Astrocyte of the cerebellum (primary cell): ENCODE results near the gene FBXL4.

ENCODE experiments used
- DNase-seq: peaks from one replicate; pipeline ENCODE4 v3.0.0-alpha.2; 2011; ENCODE audit warnings: low read depth
- H3K4me3 ChIP-seq: 2 replicates; pipeline ENCODE4 v1.5.1; 2011; ENCODE audit warnings: mild to moderate bottlenecking, low read depth, low read length, moderate library complexity
- in situ Hi-C: cut with HindIII; loops from 2 replicates; pipeline ENCODE4 v1.10.0; 2017; ENCODE audit warnings: low sequenced_read_pairs
- TF ChIP-seq, protein P1 (sequence below): IDR thresholded peaks from 2 replicates; pipeline ENCODE4 v1.5.1; 2012; ENCODE audit warnings: low read length, low read depth, moderate library complexity, mild to moderate bottlenecking; ENCODE audit errors: missing control alignments

The FBXL4 gene

GRCh38 chr6:98848539-98849242 is 99.1 kb downstream of the FBXL4 start:
- no peak overlapping the region for H3K4me3 ChIP-seq
- DNase-seq = no peak
- TF ChIP-seq, protein P1, sequence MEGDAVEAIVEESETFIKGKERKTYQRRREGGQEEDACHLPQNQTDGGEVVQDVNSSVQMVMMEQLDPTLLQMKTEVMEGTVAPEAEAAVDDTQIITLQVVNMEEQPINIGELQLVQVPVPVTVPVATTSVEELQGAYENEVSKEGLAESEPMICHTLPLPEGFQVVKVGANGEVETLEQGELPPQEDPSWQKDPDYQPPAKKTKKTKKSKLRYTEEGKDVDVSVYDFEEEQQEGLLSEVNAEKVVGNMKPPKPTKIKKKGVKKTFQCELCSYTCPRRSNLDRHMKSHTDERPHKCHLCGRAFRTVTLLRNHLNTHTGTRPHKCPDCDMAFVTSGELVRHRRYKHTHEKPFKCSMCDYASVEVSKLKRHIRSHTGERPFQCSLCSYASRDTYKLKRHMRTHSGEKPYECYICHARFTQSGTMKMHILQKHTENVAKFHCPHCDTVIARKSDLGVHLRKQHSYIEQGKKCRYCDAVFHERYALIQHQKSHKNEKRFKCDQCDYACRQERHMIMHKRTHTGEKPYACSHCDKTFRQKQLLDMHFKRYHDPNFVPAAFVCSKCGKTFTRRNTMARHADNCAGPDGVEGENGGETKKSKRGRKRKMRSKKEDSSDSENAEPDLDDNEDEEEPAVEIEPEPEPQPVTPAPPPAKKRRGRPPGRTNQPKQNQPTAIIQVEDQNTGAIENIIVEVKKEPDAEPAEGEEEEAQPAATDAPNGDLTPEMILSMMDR = no peak
- in situ Hi-C loops = no loop called here

GRCh38 chr6:98847779-98848538 is 99.8 kb downstream of the FBXL4 start:
- in situ Hi-C loops = no loop called here
- no peak for DNase-seq
- H3K4me3 ChIP-seq = no peak overlapping the region
- TF ChIP-seq, protein P1 = no peak

- H3K4me3 ChIP-seq = no peak overlapping the region
- in situ Hi-C loops = no loop called here
- TF ChIP-seq, protein P1 = no peak
- no peak for DNase-seq
These were observed 100.3 kb downstream of the FBXL4 start for GRCh38 chr6:98847416-98847778.

DNA sequence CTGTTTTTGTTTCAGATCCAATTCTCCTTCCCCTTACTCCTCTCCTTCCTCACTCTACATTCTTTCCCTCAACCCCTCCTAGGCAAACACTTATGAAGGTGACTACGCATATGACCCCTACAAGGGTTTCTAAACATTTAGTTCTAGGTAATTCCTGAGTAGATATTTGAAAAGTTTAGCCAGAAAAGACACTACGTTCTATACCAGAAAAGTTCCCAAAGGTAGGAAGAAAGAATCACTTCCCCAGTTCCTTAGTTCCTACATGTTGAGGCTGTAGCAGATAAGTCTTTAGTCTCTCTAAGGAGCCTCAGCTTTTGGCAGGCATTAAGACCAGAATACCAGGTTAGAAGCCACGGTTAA is 101.7 kb downstream of the FBXL4 start:
- DNase-seq = no peak
- TF ChIP-seq, protein P1 = no peak
- H3K4me3 ChIP-seq = no peak overlapping the region
- in situ Hi-C loops = no loop called here

DNA sequence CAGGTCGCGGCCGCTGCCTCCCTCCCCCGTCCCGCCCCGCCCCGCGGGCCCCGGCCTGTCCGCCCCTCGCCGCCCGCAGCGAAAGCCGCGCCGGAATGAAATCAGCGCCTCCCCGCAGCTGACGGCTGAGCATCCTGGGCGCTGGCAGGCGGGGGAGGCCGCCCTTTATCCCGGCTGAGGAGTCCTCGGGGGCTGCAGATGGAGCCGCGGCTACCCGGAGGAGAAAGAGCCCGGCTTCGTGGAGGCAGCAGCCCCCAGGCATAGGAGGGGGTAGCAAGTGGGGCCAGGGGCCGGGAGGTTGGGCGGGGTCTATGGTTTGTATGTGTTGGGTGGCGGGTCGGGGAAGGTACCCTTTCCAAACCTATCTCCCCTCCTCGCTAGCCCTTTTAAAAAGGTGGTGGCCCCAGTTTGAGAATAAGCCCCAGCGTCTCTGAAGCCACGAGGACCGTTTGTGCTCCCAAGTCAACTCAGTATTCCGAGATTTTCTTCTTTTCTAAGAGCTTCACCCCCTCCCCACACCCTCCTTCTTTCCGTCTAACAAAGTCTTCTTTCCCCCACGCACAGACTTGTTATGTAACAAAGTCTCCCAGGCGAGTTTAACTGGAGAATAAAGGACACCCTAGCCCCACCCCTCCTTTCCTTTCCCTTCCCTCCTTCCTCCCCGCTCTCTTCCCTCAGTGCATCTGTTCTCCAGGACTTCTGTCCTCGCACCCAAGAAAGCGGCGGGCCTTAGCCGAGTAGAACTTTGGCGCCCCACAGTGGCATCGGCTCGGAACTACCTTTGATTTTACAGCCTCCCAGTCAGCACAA is 102.3 kb downstream of the FBXL4 start:
- in situ Hi-C loops = no loop called here
- TF ChIP-seq, protein P1 = peak; percentile 89
- H3K4me3 ChIP-seq = peak overlapping the region; percentile 51
- peak; percentile 88 for DNase-seq
